BE2C (cell line): ENCODE data around the gene HMGN2.

ENCODE experiments used
- DNase-seq: peaks from one replicate; pipeline ENCODE4 v3.0.0-alpha.2; 2020
- H3K27me3 ChIP-seq: fragments of 250-450 bp; sonication (Bioruptor Pico); 2 replicates; pipeline ENCODE4 v1.5.1; 2020; ENCODE audit warnings: mild to moderate bottlenecking
- H3K36me3 ChIP-seq: fragments of 250-450 bp; sonication (Bioruptor Pico); 2 replicates; pipeline ENCODE4 v1.5.1; 2020; ENCODE audit warnings: mild to moderate bottlenecking
- H3K4me1 ChIP-seq: fragments of 250-450 bp; sonication (Bioruptor Pico); 2 replicates; pipeline ENCODE4 v1.5.1; 2020
- H3K4me3 ChIP-seq: 2 replicates; pipeline ENCODE4 v1.5.1; 2011; ENCODE audit warnings: low read depth, low read length
- H3K9me3 ChIP-seq: fragments of 250-450 bp; sonication (Bioruptor Pico); 2 replicates; pipeline ENCODE4 v1.5.1; 2020
- TF ChIP-seq, protein P1 (sequence below): IDR thresholded peaks from 2 replicates; pipeline ENCODE4 v1.5.1; 2012; ENCODE audit warnings: mild to moderate bottlenecking, low read depth, low read length

The HMGN2 gene

DNA sequence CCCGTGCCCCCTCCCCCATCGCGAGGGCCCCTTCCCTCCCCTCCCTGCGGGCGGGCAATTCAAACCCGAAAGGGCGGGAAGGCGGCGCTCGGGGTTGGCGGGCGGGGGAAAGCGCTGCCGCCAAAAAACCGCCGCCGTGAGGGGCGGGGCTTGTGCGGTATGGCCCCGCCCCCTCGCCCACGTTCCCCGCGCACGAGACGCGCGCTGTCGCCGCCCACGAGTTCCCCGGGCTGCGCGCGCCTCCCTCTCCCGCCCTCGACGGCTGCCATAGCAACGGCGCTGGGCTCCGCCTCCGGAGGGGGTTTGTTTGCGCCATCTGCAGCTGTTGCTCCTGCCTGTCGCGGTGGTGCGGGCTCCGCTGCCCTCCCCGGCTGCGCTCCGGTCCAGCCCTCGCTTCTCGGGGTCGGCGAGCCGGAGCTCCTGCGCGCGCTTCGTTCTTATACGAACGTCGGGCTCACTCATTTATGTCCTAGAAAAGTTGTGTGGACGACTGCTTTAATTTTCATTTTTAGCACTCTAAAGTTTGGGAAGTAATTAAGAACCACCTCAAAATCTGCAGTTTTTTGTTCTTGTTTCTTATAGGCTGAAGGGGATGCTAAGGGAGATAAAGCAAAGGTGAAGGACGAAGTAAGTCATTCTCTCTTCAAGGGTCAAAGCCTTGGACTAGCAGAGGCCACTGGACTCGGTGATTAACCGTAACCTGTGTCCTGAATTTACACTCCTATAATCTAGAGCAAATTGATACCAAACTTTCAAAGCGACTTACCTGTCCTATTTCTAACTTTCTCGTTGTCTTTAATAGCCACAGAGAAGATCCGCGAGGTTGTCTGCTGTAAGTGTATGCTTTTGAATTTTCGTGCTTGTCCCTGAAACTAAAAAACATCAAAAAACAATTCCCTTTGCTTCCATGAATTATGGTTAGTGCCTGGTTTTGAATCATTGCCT lies 933 bp downstream of the HMGN2 start:
- H3K4me1 ChIP-seq: no peaks in the 10 kb centered on the region

DNA sequence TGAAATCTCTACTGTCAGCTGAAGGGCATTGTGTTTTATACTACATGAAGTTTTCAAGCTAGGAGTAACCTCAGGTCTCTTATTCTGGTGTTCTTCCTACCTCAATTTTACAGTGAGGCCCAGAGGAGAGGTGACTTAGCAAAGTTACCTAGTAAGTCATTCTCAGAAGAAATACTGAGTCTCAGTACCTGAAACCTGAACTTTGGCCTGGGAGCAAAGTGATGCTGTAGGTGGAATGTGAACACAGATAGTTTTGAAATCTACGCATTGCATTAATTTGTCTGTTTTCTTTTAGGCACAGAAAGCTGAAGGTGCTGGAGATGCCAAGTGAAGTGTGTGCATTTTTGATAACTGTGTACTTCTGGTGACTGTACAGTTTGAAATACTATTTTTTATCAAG lies 2.6 kb downstream of the HMGN2 start:
- H3K36me3 ChIP-seq: peaks cover 47% of the 10 kb centered on the region

More for the DNA sequence above, 933 bp downstream of the HMGN2 start:
- Histone ChIP-seq H3K9me3 (no peaks in the 10 kb centered on the region), H3K4me3 (peak overlapping the region; percentile 88), H3K27me3 (no peaks in the 10 kb centered on the region), H3K36me3 (peaks cover 42% of the 10 kb centered on the region)
- peak; percentile 86 for DNase-seq
- TF ChIP-seq, protein P1, sequence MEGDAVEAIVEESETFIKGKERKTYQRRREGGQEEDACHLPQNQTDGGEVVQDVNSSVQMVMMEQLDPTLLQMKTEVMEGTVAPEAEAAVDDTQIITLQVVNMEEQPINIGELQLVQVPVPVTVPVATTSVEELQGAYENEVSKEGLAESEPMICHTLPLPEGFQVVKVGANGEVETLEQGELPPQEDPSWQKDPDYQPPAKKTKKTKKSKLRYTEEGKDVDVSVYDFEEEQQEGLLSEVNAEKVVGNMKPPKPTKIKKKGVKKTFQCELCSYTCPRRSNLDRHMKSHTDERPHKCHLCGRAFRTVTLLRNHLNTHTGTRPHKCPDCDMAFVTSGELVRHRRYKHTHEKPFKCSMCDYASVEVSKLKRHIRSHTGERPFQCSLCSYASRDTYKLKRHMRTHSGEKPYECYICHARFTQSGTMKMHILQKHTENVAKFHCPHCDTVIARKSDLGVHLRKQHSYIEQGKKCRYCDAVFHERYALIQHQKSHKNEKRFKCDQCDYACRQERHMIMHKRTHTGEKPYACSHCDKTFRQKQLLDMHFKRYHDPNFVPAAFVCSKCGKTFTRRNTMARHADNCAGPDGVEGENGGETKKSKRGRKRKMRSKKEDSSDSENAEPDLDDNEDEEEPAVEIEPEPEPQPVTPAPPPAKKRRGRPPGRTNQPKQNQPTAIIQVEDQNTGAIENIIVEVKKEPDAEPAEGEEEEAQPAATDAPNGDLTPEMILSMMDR: no peak

DNA sequence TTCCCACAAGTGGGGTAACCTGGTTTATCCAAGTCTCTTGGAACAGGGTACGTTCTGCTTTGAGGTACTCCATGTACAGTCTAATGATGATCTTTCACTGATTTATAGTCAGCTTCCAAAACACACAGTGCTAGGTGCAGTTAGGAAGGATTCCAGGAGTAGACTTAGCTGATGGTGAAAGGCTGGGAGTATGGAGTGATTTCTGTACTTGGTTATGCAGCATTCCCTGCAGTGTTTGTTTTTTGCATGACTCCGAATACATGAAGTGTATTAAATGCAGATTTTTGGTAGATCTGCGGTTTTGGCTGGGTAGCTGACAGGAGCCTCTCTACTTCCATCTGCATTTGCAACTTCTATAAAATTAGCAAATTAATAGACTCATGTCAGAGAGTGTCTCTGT lies 3.7 kb downstream of the HMGN2 start:
- Histone ChIP-seq H3K27me3 (no peaks in the 10 kb centered on the region), H3K36me3 (peaks cover 47% of the 10 kb centered on the region), H3K4me1 (no peaks in the 10 kb centered on the region), H3K9me3 (no peaks in the 10 kb centered on the region), H3K4me3 (no peak overlapping the region)
- DNase-seq: no peak
- TF ChIP-seq, protein P1: no peak

More for the DNA sequence above, 2.6 kb downstream of the HMGN2 start:
- no peak overlapping the region for H3K4me3 ChIP-seq
- H3K9me3 ChIP-seq: no peaks in the 10 kb centered on the region
- no peak for DNase-seq
- no peaks in the 10 kb centered on the region for H3K27me3 ChIP-seq
- TF ChIP-seq, protein P1: no peak
- no peaks in the 10 kb centered on the region for H3K4me1 ChIP-seq

DNA sequence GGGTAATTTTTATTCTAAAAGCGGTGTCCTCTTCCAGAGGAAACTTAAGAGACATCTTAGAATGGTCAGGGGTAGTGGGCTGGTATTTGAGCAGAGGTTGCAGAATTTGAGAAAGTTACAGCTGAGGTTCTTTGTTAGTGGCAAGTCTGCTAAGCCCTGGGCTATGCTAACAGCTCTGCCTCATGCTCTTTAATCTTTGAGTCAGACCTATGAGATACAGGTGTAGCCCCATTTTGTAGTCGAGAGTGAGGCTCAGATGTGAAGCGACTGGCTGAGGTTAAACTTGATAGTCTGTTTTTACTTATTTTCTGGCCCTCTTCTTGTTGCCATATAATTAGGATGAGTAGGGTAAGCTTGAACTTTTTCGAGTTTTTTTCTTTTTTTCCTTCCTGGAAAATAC lies 4.7 kb downstream of the HMGN2 start:
- no peaks in the 10 kb centered on the region for H3K9me3 ChIP-seq
- TF ChIP-seq, protein P1: no peak

DNA sequence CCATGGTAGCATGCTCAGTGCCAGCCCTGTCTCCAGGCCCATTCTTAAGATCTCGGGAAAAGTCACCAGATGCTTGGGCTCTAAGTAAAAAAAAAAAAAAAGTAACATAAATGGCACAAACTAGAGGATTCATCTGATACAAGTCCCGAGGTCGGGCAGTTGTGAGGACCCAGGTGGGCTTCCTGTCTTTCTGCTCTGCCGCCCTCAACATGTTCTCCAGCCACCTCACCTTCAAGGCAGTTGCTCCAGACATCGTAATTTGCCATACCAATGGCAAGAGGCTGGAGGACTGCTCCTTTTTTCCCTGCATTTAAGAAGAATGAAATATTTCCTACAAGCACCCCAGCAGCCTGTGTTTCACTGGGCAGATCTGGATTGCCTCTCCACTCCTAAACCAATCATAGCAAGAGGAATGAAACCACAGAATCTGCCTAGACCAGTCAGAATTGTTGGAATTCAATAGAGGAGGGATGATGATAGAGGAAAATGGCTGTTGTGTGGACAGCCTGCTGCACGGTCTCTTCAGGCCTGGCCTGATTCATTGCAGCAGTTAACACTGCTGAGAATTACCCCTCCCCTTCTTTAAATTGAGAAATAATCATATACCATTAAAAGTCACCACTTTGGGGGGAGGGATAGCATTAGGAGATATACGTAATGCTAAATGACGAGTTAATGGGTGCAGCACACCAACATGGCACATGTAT lies 5.4 kb downstream of the HMGN2 start:
- TF ChIP-seq, protein P1: no peak
- no peaks in the 10 kb centered on the region for H3K4me1 ChIP-seq
- DNase-seq: no peak
- H3K36me3 ChIP-seq: peaks cover 44% of the 10 kb centered on the region
- H3K9me3 ChIP-seq: no peaks in the 10 kb centered on the region
- no peaks in the 10 kb centered on the region for H3K27me3 ChIP-seq
- no peak overlapping the region for H3K4me3 ChIP-seq

More for the DNA sequence above, 4.7 kb downstream of the HMGN2 start:
- no peak overlapping the region for H3K4me3 ChIP-seq
- peaks cover 47% of the 10 kb centered on the region for H3K36me3 ChIP-seq
- H3K4me1 ChIP-seq: no peaks in the 10 kb centered on the region
- no peaks in the 10 kb centered on the region for H3K27me3 ChIP-seq
- DNase-seq: no peak

DNA sequence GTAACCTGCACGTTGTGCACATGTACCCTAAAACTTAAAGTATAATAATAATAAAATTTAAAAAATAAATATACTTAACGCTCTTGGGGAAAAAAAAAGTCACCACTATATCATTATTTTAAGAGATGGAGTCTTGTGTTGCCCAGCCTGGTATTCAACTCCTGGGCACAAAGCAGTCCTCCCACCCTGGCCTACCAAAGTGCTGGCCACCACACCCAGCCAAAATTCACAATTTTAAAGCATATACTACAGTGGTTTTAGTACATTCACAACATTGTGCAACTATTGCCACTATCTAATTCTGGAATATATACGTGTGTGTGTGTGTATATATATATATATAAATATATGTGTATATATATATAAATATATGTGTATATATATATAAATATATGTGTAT lies 5.9 kb downstream of the HMGN2 start:
- Histone ChIP-seq H3K9me3 (no peaks in the 10 kb centered on the region), H3K27me3 (no peaks in the 10 kb centered on the region), H3K4me3 (no peak overlapping the region), H3K36me3 (peaks cover 42% of the 10 kb centered on the region), H3K4me1 (no peaks in the 10 kb centered on the region)
- TF ChIP-seq, protein P1: no peak
- DNase-seq: no peak
